Measurements from ENCODE around the gene PCSK4.
A peak's percentile ranks its signal among the peaks of the same experiment; 100 is the strongest.
"Not testable (repeated sequence)": the region's sequence is repeated elsewhere in the genome, so short reads cannot be mapped to it uniquely, and the experiment has no call there.

PCSK4 gene

DNA sequence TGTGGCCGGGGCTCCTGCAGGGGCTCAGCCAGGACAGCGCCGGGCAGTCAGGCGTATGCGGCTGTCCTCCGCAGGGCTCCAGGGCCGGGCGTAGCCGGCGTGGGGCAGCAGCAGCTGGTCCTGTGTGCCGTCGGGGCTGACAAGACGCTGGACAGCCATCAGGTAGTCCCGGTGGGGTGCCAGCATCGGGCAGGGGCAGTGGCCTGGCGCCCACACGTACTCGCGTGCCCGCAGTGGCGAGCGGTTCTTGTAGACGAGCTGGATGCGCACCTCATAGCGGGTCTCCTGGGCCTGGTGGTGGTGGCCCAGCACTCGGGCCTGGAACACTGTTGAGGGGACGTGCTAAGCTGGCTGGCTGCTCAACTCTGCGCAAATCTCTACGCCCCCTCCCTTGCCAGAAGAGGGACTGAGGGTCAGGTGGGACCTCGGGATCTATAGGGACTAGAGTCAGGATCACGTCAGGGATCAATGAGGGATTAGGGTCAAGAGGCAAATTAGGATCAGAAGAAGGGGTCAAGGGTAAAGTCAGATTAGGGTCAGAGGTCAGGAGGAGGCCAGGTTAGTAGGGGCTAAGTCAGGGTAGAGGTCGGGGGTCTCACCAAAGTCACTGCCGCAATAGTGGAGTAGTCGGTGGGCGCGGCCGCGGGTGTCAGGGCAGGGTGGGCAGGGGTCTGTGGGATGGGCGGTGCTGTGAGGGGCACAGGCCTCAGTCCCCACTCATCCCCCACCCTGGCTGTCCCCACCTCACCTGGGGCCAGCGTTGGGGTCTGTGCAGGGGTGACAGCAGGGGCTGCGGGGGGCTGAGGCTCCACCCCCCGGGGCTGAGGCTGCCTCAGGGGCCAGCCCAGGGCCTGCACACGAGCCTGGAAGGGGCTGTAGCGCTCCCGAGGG lies 16.1 kb upstream of the PCSK4 start:
- DNase-seq (ENCODE audit: low read depth in 2 of 2, low spot score in 1 of 2) = no peak

DNA sequence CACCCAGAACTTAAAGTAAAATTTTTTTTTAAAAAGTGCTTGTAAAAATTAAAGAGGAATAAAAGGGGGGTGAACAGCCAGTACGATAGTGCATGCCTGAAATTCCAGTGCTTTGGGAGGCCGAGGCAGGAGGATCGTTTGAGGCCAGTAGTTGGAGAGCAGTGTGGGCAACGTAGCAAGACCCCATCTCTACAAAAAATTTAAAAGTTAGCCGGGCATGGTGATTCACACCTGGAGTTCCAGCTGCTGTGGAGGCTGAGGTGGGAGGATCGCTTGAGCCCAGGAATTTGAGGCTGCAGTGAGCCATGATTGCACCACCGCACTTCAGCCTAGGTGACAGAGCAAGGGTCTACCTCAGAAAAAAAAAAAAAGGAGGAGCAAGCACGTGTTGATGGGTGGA lies 14.9 kb upstream of the PCSK4 start:
- DNase-seq (ENCODE audit: low read depth in 2 of 2, low spot score in 1 of 2) = no peak

- no peak for DNase-seq (ENCODE audit: low read depth in 2 of 2, low spot score in 1 of 2)
These were observed 14.0 kb upstream of the PCSK4 start for GRCh38 chr19:1503925-1504773.

- peak in 1 of 2 donors; percentile 34 for DNase-seq (ENCODE audit: low read depth in 2 of 2, low spot score in 1 of 2)
These were observed 13.2 kb upstream of the PCSK4 start for GRCh38 chr19:1503089-1503924.

- DNase-seq (ENCODE audit: low read depth in 2 of 2, low spot score in 1 of 2) = no peak
These were observed 12.4 kb upstream of the PCSK4 start for GRCh38 chr19:1502433-1503088.

GRCh38 chr19:1501200-1501595 lies 11.0 kb upstream of the PCSK4 start:
- no peak for DNase-seq (ENCODE audit: low read depth in 2 of 2, low spot score in 1 of 2)

DNA sequence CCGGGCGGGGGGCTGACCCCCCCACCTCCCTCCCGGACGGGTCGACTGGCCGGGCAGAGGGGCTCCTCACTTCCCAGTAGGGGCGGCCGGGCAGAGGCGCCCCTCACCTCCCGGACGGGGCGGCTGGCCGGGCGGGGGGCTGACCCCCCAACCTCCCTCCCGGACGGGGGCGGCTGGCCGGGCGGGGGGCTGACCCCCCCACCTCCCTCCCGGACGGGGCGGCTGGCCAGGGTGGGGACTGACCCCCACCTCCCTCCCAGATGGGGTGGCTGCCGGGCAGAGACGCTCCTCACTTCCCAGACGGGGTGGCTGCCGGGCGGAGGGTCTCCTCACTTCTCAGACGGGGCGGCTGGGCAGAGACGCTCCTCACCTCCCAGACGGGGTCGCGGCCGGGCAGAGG lies 9.1 kb upstream of the PCSK4 start:
- not testable (repeated sequence) for DNase-seq (ENCODE audit: low read depth in 2 of 2, low spot score in 1 of 2)

- DNase-seq (ENCODE audit: low read depth in 2 of 2, low spot score in 1 of 2) = no peak
These were observed 7.6 kb upstream of the PCSK4 start for GRCh38 chr19:1497578-1498235.

DNA sequence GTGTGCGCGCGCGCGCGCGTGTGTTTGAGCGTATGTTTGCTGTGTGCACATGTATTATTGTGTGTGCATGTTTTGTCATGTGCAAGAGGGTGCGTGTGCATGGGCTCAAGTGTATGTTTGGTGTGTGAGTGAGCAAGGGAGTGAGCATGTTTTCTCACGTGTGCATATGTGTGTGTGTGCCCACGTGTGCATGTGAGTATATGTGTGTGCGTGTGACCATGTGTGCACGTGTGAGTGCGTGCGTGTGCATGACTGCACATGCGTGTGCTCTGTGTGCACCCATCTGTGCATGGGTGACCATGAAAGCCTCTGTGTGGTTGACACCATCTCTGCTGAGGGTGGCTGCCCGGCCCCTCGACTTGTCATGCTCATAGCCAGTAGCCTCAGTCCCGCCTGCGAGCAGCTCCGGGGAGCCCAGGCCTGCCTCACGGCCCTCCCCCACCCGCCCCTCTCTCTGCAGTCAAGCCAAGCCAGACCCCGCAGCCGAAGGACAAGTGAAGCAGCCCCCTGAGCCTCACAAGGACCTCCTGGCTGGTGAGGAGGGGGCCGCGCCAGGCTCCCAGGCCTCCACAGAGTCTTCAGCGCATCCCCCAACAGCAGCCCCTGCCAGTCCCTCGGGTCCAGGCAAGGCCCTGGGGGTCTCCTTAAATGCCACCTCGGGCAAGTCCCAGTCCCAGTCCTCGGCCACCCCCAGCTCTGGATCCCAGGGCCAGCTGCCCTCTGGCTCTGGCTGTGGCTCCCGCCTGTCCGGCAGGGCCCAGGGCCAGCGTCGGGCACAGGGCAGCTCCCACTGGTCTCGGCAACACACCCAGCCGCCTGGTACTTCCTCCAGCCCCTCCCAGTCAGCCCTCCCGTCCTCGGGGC lies 6.8 kb upstream of the PCSK4 start:
- DNase-seq (ENCODE audit: low read depth in 2 of 2, low spot score in 1 of 2) = no peak

DNA sequence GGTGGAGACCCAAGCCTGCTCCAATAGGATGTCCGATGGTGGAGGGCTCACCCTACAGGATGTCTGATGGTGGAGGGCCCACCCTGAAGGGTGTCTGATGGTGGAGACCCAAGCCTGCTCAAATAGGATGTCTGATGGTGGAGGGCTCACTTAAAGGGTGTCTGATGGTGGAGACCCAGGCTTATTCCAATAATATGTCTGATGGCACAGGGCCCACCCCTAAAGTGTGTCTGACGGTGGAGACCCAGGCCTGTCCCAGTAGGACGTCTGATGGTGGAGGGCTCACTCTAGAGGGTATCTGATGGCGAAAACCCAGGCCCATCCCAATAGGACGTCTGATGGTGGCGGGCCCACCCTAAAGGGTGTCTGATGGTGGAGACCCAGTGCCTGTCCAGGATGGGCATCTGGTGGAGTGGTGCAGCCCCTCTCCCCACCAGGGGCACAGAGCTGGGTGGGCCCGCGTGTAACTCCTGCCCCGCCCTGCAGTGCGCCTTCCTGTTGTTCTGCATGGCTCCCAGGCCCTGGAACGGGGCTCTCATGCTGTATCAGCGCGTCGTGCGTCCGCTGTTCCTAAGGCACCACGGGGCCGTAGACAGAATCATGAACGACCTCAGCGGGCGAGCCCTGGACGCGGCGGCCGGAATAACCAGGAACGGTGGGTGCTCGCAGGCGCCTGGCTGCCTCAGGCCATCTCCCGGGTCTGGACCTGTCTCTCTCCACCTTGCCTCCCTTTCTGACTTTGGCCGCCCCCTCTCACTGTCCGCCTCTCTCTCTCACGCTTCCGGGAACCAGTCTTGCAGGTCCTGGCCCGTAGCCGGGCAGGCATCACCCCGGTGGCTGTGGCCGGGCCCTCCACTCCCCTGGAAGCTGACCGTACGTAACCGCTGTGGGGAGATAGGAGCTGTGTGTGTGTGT lies 5.9 kb upstream of the PCSK4 start:
- DNase-seq (ENCODE audit: low read depth in 2 of 2, low spot score in 1 of 2) = no peak

GRCh38 chr19:1495051-1495798 lies 5.1 kb upstream of the PCSK4 start:
- no peak for DNase-seq (ENCODE audit: low read depth in 2 of 2, low spot score in 1 of 2)

- no peak for DNase-seq (ENCODE audit: low read depth in 2 of 2, low spot score in 1 of 2)
These were observed 4.1 kb upstream of the PCSK4 start for GRCh38 chr19:1494115-1494815.

GRCh38 chr19:1492474-1493006 lies 2.4 kb upstream of the PCSK4 start:
- DNase-seq (ENCODE audit: low read depth in 2 of 2, low spot score in 1 of 2) = no peak

GRCh38 chr19:1491849-1492170 lies 1.7 kb upstream of the PCSK4 start:
- no peak for DNase-seq (ENCODE audit: low read depth in 2 of 2, low spot score in 1 of 2)

DNA sequence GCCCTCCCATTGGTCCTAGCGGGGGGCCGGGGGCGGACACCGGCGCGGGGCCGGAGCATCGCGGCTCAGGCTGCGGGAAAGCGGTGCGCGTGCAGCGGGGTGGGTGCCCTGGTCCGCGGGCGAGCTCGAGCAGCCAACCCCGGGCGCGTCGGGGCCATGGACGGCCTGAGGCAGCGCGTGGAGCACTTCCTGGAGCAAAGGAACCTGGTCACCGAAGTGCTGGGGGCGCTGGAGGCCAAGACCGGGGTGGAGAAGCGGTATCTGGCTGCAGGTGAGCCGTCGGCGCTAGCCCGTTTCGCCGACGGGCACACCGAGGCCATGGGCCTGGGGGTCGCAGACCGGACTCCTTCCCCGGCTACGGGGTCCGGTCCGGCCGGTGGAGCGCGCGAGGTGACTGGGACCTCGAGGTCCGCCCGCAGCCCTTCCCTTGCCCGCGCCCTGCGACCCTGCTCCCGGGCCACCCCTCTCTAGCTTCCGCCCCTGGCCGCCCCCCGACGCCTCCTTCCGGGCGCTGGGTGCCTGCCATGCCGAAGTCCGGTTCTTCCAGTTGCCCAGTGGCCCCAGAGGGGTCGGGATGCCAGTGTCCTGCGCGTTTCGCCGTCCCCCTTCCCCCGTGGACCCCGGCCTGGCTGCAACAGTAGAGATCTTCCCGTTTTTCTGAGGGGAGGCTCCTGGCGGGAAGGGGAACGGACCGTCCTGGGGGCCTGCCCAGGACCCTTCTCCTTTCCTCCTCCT lies 1.1 kb upstream of the PCSK4 start, which contains the start of gene REEP6:
REEP6 (plus strand) TSS at position 68 of the 735 bp plus-strand sequence; CDS start at position 157, 89 bp downstream.
- no peak for DNase-seq (ENCODE audit: low read depth in 2 of 2, low spot score in 1 of 2)
